ENCODE results near the gene RTN4RL1. TPM values are rescaled to one million over a fixed set of nuclear protein-coding genes. Genes with fewer than 3 reads are reported as not detected.
A peak's percentile ranks its signal among the peaks of the same experiment; 100 is the strongest.

RTN4RL1 gene
- total RNA-seq, 1 donor from 2014 or later, result 11.5 TPM

DNA sequence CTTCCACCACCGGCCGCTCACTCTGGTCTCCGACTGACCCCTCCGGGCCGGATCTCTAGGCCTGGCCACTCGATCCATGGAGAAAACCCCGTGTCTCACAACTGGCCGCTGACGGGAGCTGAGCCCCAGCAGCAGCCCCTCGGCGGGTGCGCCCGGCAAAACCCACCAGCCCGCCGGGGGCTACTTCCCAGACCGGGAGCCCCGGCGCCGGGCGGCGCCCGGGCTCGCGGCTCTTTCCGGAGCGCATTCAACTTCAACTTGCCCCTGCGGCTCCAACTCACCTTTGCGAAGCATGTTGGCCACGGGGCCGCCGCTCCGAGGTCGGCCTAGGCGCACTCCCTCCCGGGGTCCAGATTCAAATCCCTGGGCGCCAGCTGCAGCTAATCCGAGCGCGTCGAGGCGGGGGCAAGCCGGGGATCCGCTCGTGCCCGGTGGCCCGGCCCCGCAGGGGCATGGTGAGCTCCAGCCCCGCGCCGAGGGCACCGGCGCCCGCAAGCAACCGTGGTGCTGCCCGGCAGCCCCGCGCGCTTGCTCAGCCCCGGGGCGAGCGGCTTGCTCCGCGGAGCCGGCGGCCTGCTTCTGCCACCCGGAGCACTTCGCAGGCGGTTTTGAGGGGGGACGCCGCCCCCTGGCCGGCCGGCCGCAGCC is 438 bp downstream of the RTN4RL1 start:
- intact Hi-C loops (cut with DNase I), result loop anchor here (5.0 kb wide), 1 partner anchor 37 kb away; no protein-coding TSS in a partner anchor
- Histone ChIP-seq H3K9me3 (no peaks in the 10 kb centered on the region), H3K27me3 (no peaks in the 10 kb centered on the region), H3K4me3 (peak overlapping the region; percentile 64 to 69), H3K36me3 (no peaks in the 10 kb centered on the region), H3K4me1 (peaks cover 0 to 19% of the 10 kb centered on the region in 2 donors), H3K27ac (no peak overlapping the region)
- TF ChIP-seq, protein P1, sequence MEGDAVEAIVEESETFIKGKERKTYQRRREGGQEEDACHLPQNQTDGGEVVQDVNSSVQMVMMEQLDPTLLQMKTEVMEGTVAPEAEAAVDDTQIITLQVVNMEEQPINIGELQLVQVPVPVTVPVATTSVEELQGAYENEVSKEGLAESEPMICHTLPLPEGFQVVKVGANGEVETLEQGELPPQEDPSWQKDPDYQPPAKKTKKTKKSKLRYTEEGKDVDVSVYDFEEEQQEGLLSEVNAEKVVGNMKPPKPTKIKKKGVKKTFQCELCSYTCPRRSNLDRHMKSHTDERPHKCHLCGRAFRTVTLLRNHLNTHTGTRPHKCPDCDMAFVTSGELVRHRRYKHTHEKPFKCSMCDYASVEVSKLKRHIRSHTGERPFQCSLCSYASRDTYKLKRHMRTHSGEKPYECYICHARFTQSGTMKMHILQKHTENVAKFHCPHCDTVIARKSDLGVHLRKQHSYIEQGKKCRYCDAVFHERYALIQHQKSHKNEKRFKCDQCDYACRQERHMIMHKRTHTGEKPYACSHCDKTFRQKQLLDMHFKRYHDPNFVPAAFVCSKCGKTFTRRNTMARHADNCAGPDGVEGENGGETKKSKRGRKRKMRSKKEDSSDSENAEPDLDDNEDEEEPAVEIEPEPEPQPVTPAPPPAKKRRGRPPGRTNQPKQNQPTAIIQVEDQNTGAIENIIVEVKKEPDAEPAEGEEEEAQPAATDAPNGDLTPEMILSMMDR (IDR thresholded peaks at IDR 0.05), result no peak
- no peak for DNase-seq (ENCODE audit: low spot score in 2 of 2)

DNA sequence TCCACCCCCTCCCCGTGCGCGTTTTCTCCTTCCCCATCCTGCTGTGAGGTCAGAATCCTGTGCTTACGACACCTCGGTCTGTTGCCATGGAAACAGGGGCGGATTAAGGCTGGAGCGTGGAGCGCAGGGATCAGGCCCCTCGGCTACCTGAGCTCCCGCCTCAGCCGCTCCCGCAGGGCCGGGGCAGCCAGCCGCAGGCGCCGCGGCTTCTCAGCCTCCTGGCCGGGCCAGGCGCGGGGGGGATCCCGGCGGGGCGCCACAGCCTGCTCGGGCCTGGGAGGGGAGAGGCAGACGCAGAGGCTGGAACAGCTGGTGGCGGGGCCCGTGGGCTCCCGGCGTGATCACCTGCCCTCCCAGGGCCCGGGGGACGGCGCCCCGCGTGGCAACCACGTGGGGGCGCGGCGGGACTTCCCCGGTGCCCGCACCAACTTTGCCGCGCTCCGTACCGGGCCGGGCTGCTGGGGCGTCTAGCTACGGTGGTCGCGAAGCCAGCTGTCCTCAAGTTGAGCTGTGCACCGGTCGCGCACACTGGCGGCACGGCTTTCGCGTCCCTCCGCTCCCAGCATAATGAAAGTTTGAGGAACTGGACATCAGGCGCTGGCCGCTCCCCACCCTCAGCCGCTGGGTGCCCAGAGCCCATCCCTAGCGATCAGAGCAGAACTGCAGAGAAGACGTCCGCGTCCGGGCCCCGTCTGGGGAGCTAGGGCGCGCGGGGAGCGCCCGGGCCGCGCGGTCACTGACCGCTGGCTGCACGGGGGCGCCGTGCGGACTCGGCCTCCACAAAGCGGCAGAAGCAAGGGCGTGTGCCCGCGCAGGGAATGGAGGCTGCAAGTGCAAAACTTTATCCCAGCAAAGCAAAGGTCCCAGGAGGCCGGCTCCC is 1.2 kb downstream of the RTN4RL1 start:
- TF ChIP-seq, protein P1 (IDR thresholded peaks at IDR 0.05), result no peak
- DNase-seq (ENCODE audit: low spot score in 2 of 2), result peak in 1 of 2 donors; percentile 79
- Histone ChIP-seq H3K4me1 (peaks cover 0 to 17% of the 10 kb centered on the region in 2 donors), H3K4me3 (peak overlapping the region; percentile 64 to 69), H3K36me3 (no peaks in the 10 kb centered on the region), H3K27ac (no peak overlapping the region), H3K9me3 (no peaks in the 10 kb centered on the region), H3K27me3 (no peaks in the 10 kb centered on the region)
- intact Hi-C loops (cut with DNase I), result no loop called here

DNA sequence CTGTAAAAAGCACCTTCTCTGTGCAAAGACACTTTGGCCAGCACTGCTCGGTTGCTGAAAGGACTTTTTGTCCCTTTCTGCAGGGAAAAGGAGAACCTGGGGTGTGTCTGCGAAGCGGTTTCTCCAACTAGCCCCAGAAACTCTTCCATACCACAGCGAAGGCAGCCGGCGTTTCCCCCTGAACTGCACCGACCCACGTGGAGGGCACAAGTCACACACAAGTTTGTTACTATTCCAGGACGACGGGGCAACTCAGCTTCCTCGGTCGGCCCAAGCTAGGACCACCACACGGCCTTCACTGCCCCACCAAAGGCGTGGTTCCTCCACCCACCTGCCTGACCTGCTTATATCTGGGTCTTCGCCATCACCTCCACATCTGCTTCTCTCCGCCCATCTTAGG is 1.9 kb downstream of the RTN4RL1 start:
- no peaks in the 10 kb centered on the region for H3K36me3 ChIP-seq
- H3K9me3 ChIP-seq, result no peaks in the 10 kb centered on the region
- H3K27ac ChIP-seq, result no peak overlapping the region
- H3K27me3 ChIP-seq, result no peaks in the 10 kb centered on the region
- TF ChIP-seq, protein P1 (IDR thresholded peaks at IDR 0.05), result no peak
- intact Hi-C loops (cut with DNase I), result no loop called here
- H3K4me3 ChIP-seq, result peak overlapping the region in 1 of 2 donors; percentile 64
- peaks cover 0 to 17% of the 10 kb centered on the region in 2 donors for H3K4me1 ChIP-seq
- no peak for DNase-seq (ENCODE audit: low spot score in 2 of 2)

DNA sequence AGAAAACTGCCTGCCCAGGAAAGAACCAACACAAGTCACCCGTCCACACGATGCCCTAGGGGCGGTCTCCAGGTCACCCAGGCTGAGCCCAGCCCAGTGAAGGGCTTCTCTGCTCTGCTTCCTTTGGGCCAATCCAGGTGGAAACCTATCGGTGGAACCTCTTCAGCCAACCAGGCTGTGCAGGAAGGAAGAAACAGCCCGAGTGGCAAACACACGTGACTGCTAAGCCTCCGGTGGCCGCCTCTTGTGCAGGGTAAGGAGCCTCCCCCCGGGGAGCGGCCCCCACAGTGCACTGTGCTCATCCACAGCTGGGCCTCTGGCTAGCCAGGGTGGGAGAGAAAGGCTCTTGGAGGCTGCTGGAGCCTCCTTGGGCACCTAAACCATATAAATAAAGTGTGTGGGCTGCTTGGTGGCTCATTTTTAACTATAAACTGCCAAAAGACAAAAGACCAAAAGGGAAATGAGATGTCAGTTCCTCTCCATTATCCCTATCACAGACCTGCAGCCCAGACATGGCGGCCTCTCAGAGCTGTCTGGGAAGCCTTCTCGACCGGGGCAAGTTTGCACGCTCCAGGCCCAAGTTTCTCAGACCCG is 2.4 kb downstream of the RTN4RL1 start:
- intact Hi-C loops (cut with DNase I), result no loop called here
- H3K27ac ChIP-seq, result no peak overlapping the region
- TF ChIP-seq, protein P1 (IDR thresholded peaks at IDR 0.05), result no peak
- H3K9me3 ChIP-seq, result no peaks in the 10 kb centered on the region
- peaks cover 0 to 17% of the 10 kb centered on the region in 2 donors for H3K4me1 ChIP-seq
- no peaks in the 10 kb centered on the region for H3K27me3 ChIP-seq
- no peak for DNase-seq (ENCODE audit: low spot score in 2 of 2)
- H3K4me3 ChIP-seq, result peak overlapping the region in 1 of 2 donors; percentile 64
- H3K36me3 ChIP-seq, result no peaks in the 10 kb centered on the region

DNA sequence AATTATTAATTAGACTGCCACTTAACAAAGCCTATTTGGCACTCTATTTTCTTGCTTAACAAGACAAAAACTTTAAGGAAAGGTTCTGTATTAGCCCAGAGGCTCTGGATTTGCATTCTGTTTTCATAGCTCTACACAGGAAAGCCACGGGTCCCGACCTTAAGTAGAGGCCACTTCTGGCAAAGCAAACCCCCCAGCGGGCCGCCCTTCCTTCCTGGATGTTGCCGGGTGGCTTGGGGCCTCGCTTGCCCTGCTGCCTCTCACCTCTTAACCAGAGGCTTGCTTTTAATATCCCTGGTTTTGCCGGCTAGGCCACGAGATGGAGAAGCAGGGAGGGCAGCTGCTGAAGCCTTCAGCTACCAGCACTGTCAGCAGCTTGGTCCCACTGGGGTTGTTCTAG is 4.4 kb downstream of the RTN4RL1 start:
- intact Hi-C loops (cut with DNase I), result no loop called here
- TF ChIP-seq, protein P1 (IDR thresholded peaks at IDR 0.05), result no peak
- peaks cover 0 to 15% of the 10 kb centered on the region in 2 donors for H3K4me1 ChIP-seq
- H3K4me3 ChIP-seq, result no peak overlapping the region
- H3K27ac ChIP-seq, result no peak overlapping the region
- no peaks in the 10 kb centered on the region for H3K27me3 ChIP-seq
- no peak for DNase-seq (ENCODE audit: low spot score in 2 of 2)
- H3K36me3 ChIP-seq, result no peaks in the 10 kb centered on the region
- no peaks in the 10 kb centered on the region for H3K9me3 ChIP-seq

Data from ascending aorta (tissue), 2 donors.